ENCODE results near the gene SPOCK1. TPM values are rescaled to one million over a fixed set of nuclear protein-coding genes. Genes with fewer than 3 reads are reported as not detected.

SPOCK1 gene
- total RNA-seq, 1 donor, result 231 TPM

GRCh38 chr5:137389042-137389441 lies 110.1 kb downstream of the SPOCK1 start:
- H2AFZ ChIP-seq (ENCODE audit: low read length), result no peak overlapping the region
- no peak for TF ChIP-seq CTCF (IDR thresholded peaks at IDR 0.05; ENCODE audit: extremely low read depth, low read depth, low read length)
- H3K36me3 ChIP-seq (ENCODE audit: insufficient read depth, low read length), result no peaks in the 10 kb centered on the region
- peaks cover 6% of the 10 kb centered on the region for H3K4me1 ChIP-seq (ENCODE audit: insufficient read depth, low read length)
- peaks cover 29% of the 10 kb centered on the region for H3K79me2 ChIP-seq (ENCODE audit: insufficient read depth, low read length)
- H3K4me2 ChIP-seq (ENCODE audit: insufficient read depth, low read length), result no peak overlapping the region
- no peak overlapping the region for H3K27ac ChIP-seq (ENCODE audit: low read depth, low read length)
- DNase-seq (ENCODE audit: insufficient read length, low spot score, missing footprints), result no peak
- no peaks in the 10 kb centered on the region for H3K27me3 ChIP-seq (ENCODE audit: insufficient read depth, low read length)
- peaks cover 66% of the 10 kb centered on the region for H4K20me1 ChIP-seq (ENCODE audit: insufficient read depth, low read length)
- H3K9me3 ChIP-seq (ENCODE audit: low read depth, low read length), result no peaks in the 10 kb centered on the region
- no peak overlapping the region for H3K4me3 ChIP-seq (ENCODE audit: insufficient read depth, low read length)

GRCh38 chr5:137385064-137385463 lies 114.1 kb downstream of the SPOCK1 start:
- no peak overlapping the region for H3K4me3 ChIP-seq (ENCODE audit: insufficient read depth, low read length)
- no peaks in the 10 kb centered on the region for H3K4me1 ChIP-seq (ENCODE audit: insufficient read depth, low read length)
- no peak overlapping the region for H3K27ac ChIP-seq (ENCODE audit: low read depth, low read length)

GRCh38 chr5:137383909-137384308 lies 115.2 kb downstream of the SPOCK1 start:
- no peaks in the 10 kb centered on the region for H3K36me3 ChIP-seq (ENCODE audit: insufficient read depth, low read length)

More at GRCh38 chr5:137385064-137385463, 114.1 kb downstream of the SPOCK1 start:
- H3K4me2 ChIP-seq (ENCODE audit: insufficient read depth, low read length), result no peak overlapping the region
- H3K79me2 ChIP-seq (ENCODE audit: insufficient read depth, low read length), result peaks cover 36% of the 10 kb centered on the region
- H3K27me3 ChIP-seq (ENCODE audit: insufficient read depth, low read length), result no peaks in the 10 kb centered on the region
- H3K9me3 ChIP-seq (ENCODE audit: low read depth, low read length), result no peaks in the 10 kb centered on the region
- H3K36me3 ChIP-seq (ENCODE audit: insufficient read depth, low read length), result no peaks in the 10 kb centered on the region
- TF ChIP-seq CTCF (IDR thresholded peaks at IDR 0.05; ENCODE audit: extremely low read depth, low read depth, low read length), result no peak
- no peak for DNase-seq (ENCODE audit: insufficient read length, low spot score, missing footprints)
- peaks cover 57% of the 10 kb centered on the region for H4K20me1 ChIP-seq (ENCODE audit: insufficient read depth, low read length)
- H2AFZ ChIP-seq (ENCODE audit: low read length), result no peak overlapping the region

GRCh38 chr5:137381555-137381954 lies 117.6 kb downstream of the SPOCK1 start:
- no peaks in the 10 kb centered on the region for H3K9me3 ChIP-seq (ENCODE audit: low read depth, low read length)
- no peaks in the 10 kb centered on the region for H3K27me3 ChIP-seq (ENCODE audit: insufficient read depth, low read length)
- no peak overlapping the region for H2AFZ ChIP-seq (ENCODE audit: low read length)
- H3K4me2 ChIP-seq (ENCODE audit: insufficient read depth, low read length), result no peak overlapping the region
- H3K79me2 ChIP-seq (ENCODE audit: insufficient read depth, low read length), result peaks cover 40% of the 10 kb centered on the region
- no peak for DNase-seq (ENCODE audit: insufficient read length, low spot score, missing footprints)
- H3K4me1 ChIP-seq (ENCODE audit: insufficient read depth, low read length), result peaks cover 3% of the 10 kb centered on the region
- H3K27ac ChIP-seq (ENCODE audit: low read depth, low read length), result no peak overlapping the region
- H4K20me1 ChIP-seq (ENCODE audit: insufficient read depth, low read length), result peaks cover 54% of the 10 kb centered on the region
- H3K36me3 ChIP-seq (ENCODE audit: insufficient read depth, low read length), result no peaks in the 10 kb centered on the region
- no peak overlapping the region for H3K4me3 ChIP-seq (ENCODE audit: insufficient read depth, low read length)
- TF ChIP-seq CTCF (IDR thresholded peaks at IDR 0.05; ENCODE audit: extremely low read depth, low read depth, low read length), result no peak

More at GRCh38 chr5:137383909-137384308, 115.2 kb downstream of the SPOCK1 start:
- H3K27me3 ChIP-seq (ENCODE audit: insufficient read depth, low read length), result no peaks in the 10 kb centered on the region
- DNase-seq (ENCODE audit: insufficient read length, low spot score, missing footprints), result no peak
- TF ChIP-seq CTCF (IDR thresholded peaks at IDR 0.05; ENCODE audit: extremely low read depth, low read depth, low read length), result no peak
- H3K4me1 ChIP-seq (ENCODE audit: insufficient read depth, low read length), result no peaks in the 10 kb centered on the region
- H3K79me2 ChIP-seq (ENCODE audit: insufficient read depth, low read length), result peaks cover 34% of the 10 kb centered on the region
- H3K4me2 ChIP-seq (ENCODE audit: insufficient read depth, low read length), result no peak overlapping the region
- H4K20me1 ChIP-seq (ENCODE audit: insufficient read depth, low read length), result peaks cover 53% of the 10 kb centered on the region
- no peak overlapping the region for H2AFZ ChIP-seq (ENCODE audit: low read length)
- H3K9me3 ChIP-seq (ENCODE audit: low read depth, low read length), result no peaks in the 10 kb centered on the region
- H3K4me3 ChIP-seq (ENCODE audit: insufficient read depth, low read length), result no peak overlapping the region
- H3K27ac ChIP-seq (ENCODE audit: low read depth, low read length), result no peak overlapping the region
